ENCODE results near the gene LMBRD1. TPM values are rescaled to one million over a fixed set of nuclear protein-coding genes. Genes with fewer than 3 reads are reported as not detected.
A peak's percentile ranks its signal among the peaks of the same experiment; 100 is the strongest.
"Not testable (repeated sequence)": the region's sequence is repeated elsewhere in the genome, so short reads cannot be mapped to it uniquely, and the experiment has no call there.

The LMBRD1 gene
- 19.9 TPM for polyA plus RNA-seq (2013, experiment 1 of 2; ENCODE audit: insufficient read length)
- 19.6 TPM for polyA plus RNA-seq (2013, experiment 2 of 2; ENCODE audit: insufficient read length)

DNA sequence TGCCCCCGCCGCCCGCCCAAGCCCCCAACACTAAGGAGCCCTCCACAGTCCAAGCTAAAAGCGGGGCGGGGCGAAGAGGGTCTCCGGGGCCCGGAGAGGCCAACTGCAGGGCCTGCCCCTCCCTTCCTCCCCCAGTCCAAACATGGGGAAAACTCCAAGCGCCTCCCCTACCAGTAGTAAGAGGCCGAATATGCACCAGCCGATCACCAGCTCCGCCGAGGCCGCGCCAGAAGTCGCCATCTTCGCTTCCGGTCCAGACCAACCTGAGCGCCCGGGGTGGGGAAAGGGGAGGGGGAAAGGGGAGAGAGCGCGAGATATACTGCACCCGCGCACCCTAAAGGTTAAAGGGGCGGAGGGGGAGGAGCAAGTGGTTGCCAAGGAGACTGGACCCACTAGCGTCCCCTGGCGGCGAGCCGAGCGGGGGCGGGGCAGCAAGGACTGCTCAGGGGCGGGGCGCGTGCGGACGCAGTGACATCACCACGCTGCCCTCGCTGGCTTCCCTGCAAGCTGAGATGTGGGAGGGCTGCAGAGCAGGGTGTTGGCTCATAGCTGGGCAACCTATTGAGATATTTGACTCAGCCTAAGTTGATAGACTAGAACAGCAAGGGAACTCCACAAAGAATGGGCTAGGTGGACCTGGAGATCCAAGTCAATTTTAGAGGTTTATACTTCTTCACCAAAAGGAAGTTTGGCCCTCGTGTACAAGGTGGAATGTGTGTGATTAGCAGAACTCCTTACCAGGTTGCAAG lies at the start of gene LMBRD1:
TSS of gene LMBRD1 (minus strand) at position 369 of the 749 bp plus-strand sequence. CDS start at position 240, 129 bp downstream.
- DNase-seq = peak; percentile 94

- no peak for DNase-seq
Measured at GRCh38 chr6:69846312-69846711, 49.5 kb upstream of the LMBRD1 start.

- DNase-seq = no peak
Measured at GRCh38 chr6:69843189-69843588, 46.4 kb upstream of the LMBRD1 start.

DNA sequence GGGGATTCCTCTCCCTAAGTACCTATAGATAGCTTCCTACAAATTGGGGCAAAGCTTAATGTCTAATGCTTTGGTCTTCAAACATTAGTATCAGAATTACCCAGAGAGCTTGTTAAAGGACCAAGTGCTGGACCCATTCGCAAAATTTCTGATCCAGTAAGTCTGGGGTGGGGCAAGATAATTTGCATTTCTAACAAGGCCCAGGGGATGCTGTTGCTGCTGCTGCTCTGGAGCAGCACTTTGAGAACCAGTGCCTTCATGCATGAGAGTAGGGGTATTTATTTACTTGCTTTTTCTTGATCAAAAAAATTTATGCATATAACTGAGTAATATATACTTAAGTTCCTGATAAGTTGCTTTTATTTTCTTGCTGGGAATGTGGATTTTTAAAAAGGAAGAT lies 45.1 kb upstream of the LMBRD1 start:
- DNase-seq = no peak

DNA sequence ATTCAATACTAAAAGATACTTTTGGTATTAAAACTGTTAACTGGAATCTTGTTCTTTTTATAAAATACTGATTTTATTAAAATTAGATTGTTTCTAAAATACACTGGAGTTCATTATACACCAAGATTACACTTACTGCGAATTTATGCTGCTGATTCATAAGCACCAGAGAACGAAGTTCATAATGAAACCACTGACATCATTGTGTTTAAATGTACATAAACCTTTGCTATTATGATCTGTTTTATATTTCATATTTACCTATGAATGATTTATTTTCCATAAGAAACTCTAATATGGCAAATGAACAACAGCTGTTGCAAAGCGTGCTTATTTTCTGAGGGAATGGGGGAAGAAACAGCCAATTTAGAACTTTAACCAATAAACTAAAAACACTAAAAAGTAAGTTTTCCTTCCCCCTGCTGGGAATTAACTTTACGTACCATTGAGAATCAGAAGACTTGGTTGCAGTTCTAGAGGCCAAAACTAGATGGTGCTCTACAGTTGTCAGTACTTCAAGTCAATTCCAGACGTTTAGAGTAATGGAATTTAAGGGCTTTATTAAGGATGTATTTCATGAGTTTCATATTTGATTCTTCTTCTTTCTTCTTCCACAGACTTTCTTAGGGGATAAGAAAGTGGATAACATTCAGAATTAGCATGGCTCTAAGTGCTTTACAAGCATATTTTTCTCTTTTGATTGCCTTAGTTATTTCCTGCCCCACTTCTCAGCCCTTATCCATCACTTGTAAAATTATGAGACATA lies 38.8 kb upstream of the LMBRD1 start:
- DNase-seq = peak; percentile 62

DNA sequence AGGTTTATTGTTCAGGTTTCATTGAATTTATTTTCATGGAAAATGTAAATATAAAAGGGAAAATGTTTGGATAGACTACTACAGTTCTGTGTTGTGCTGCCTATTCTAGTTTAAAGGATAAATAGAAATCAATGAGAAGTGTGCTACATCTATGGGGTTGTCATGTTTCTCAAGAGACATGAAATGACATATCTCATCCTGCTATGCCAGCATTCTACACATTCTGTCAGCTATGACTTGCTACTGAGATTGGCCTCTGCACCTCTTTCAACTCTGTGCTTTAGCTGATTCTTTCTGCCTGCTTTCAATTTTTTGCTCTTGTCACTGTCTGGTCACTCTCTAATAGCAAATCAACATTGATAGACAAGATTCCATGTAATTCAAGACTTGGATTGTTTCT lies 35.7 kb upstream of the LMBRD1 start:
- no peak for DNase-seq

DNA sequence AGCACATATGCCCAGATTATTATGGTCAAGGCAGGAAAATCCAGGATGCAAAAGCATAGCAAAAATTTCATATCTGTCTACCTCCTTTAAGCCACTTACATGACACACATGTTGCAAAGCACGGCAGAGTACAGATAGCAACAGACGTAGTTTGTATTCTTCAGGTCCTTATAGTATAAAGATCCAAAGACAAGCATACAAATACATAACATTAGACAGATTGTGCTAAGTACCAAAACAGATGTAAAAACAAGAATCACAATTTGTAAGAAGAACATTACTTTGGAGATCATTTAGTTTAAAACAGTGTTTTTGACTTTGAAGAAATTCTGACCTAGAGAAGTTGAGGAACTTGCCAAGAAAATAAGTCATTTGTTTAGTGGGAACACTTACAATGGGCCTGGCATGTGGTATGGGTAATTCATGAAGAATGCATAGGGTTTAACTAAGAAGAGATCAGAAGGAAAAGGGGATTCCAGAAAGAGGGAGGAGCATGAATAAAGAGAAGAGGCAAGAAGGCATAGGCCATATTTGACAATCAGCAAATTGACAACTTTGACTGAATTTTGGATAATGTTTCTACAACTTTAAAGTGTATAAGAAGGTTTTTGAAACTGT lies 30.6 kb upstream of the LMBRD1 start:
- DNase-seq = peak; percentile 63

GRCh38 chr6:69825904-69826303 lies 29.1 kb upstream of the LMBRD1 start:
- DNase-seq = peak; percentile 16

DNA sequence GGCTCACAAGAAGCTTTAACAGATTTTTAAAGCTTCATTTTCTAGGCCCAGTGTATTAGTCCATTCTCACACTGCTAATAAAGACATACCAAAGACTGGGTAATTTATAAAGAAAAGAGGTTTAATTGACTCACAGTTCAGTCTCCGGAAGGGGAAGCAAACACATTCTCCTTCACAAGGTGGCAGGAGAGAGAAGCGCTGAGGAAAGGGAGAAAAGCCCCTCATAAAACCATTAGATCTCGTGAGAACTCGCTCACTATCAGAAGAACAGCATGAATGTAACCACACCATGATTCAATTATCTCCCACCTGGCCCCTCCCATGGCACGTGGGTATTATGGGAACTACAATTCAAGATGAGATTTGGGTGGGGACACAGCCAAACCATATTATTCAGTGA lies 27.5 kb upstream of the LMBRD1 start:
- DNase-seq = not testable (repeated sequence)

GRCh38 chr6:69820438-69820837 lies 23.6 kb upstream of the LMBRD1 start:
- no peak for DNase-seq

- DNase-seq = no peak
Measured at GRCh38 chr6:69820018-69820417, 23.2 kb upstream of the LMBRD1 start.

- DNase-seq = no peak
Measured at GRCh38 chr6:69819138-69819537, 22.3 kb upstream of the LMBRD1 start.

DNA sequence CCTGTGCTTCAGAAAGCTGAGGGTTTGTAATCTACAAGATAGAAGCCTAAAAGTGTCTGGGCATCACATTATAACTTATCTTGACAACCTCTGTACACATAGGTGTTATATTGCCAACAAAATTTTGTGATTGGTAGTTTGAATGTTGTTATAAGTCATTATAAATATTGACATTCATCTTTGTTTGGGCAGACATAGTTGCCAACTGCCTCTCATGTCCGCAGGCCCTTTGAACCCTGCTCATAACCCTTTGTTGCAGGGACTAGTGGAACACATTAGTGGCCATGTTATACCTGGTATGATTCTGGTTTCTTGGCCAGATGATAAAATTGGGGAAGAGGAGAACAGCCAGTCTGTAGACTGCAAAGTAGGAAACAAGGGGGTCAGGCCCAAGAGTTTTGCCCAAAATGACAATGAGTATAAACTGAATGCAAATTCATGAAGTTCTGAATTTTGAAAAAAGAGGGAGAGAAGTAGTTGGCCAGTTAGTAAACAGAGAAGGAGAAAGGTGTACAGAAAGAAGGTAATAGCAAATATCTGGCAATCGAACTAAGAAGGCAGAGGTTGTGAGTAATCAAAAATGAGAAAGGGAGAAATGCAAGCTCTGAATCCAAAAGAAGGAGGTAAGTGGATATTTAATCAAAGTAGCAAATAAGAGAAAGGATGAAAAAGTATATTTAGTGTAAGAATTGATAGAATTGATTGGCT lies 21.6 kb upstream of the LMBRD1 start:
- no peak for DNase-seq

GRCh38 chr6:69817358-69817757 lies 20.5 kb upstream of the LMBRD1 start:
- no peak for DNase-seq

DNA sequence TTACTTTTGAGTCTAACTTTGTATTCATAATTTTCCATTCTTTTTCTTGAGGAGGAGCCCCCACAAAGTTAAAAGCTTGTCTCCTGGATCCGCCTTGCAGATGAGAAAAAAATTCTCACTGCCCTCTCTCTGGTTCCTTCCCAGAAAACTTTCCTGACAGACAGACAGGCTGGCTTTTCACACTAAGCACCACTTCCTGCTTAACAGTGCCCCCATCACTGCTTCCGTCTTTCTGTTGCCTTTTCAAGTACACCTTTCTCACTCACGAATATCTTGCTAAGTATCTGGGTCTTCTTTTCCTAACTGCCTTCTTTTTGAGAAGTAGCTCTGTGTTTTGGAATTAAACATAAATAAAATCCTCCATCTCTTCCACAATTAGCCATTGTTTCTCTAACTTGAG lies 19.8 kb upstream of the LMBRD1 start:
- no peak for DNase-seq

DNA sequence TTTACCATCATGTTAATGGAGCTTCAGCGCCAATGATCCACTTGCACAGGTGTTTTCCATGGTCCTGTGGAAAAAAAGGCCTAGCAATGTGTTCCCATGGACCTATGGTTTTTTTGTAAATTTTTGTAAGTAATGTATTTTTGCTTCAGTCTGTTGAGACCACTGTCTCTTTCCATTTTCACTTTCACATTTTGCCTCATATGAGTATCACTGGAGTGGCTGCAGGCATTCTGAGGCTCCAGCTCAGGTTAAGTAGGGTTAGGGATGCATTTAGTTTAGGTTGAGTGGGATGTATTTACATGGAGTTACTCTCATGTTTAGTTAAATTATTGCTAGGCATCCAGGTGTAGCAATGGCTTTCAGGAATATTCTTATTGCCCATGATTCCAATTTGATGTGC lies 19.2 kb upstream of the LMBRD1 start:
- no peak for DNase-seq

DNA sequence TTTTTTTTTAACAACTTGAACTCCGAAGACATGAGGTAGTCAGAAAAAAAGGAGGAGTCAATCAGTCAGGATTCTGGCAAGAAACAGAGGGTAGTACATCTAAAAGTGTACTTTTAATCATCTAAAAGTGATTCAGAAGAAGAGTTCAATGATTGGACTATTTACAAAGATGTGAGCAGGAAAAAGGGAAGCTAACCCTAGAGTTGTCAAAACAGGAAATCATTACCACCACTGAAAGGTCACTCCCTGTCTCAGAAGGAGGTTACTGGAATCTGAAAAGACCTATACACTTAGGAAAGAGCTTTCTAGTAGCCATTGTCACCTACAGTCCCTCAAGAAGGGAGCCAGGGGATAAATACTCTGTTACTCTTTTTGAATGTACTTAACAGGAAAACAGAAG lies 16.7 kb upstream of the LMBRD1 start:
- DNase-seq = no peak

DNA sequence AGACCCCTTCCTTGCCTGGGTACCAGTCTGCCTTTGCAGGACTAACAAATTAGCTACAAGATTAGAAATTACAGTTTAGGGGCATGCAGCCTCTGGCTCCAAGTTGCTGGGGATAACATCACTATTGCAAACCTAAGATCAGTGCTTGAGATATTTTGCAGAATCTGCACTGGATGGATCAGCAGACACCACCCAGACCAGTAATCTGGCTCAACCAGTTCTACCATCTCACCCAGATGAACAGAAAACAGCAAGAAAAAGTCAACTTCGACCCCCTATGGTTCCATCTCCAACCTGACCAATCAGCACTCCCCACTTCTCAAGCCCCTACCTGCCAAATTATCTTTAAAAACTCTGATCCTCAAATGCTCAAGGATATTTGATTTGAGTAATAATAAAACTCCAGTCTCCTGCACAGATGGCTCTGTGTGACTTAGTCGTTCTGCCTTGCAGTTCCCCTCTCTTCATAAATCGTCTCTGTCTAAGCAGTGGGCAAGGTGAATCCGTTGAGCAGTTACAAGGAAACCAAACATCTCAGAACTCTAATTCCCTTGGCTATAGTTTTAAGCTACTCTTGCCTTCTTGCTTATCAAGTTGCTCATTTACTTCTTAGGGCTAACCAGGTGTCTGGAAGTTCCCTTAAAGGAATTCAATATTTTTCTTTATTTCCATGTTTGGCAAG lies 16.1 kb upstream of the LMBRD1 start:
- no peak for DNase-seq

GRCh38 chr6:69802995-69803394 lies 6.2 kb upstream of the LMBRD1 start:
- no peak for DNase-seq

DNA sequence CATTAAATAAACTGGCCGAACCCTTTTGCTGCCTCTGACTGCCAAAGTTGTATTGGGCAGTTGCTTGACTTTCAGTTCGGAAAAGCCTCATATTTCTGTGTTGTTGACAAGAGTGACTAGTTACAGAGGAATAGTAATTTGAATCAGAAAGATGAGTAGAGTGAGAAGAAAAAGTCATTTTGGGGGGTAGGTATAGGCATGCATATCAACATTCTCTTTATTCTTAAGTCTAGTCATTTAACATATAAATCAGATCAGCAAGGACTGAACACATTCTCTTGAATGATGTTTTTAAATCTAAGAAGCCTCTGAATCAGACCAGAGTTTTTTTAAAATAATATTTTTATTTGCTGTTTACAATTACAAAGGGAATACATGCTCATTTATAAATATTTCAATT lies 4.9 kb upstream of the LMBRD1 start:
- DNase-seq = no peak

DNA sequence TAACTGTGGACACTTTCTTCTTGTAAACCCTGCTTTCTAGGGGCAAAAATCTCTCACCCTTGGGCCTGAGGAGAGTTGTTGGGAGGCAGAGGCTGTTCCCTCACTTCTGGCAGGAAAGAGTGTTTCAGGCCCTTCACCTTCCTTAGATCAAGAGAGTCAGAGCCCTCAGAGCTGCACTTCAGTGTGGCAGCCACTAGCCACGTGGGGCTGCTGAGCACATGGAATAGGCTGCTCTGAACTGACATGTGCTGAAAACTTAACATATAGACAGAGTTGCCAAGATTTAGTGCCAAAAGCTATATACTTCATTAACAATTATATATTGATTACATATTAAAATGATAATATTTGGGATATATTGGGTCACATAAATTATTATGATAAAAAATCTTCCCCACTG lies 4.4 kb upstream of the LMBRD1 start:
- no peak for DNase-seq

- not testable (repeated sequence) for DNase-seq
Measured at GRCh38 chr6:69798796-69799195, 2.0 kb upstream of the LMBRD1 start.

All from fibroblast of skin of abdomen (primary cell).